Breast epithelium (tissue), 3 donors: ENCODE results near the gene BTBD6.

ENCODE experiments used
- CTCF ChIP-seq, 3 donors: fragments of 450-650 bp; IDR thresholded peaks; one replicate each; pipeline ENCODE4 v1.5.1; 2016 to 2017; ENCODE audit warnings: antibody characterized with exemption in 3 of 3, mild to moderate bottlenecking in 3 of 3, moderate library complexity in 3 of 3
- POLR2A ChIP-seq: fragments of 450-650 bp; IDR thresholded peaks from one replicate; pipeline ENCODE4 v1.6.1; 2016; ENCODE audit warnings: antibody characterized with exemption, mild to moderate bottlenecking, moderate library complexity
- POLR2AphosphoS5 ChIP-seq, 3 donors: sonication (generic); formaldehyde crosslinking; IDR thresholded peaks; one replicate each; pipeline ENCODE4 v1.6.1; 2017; ENCODE audit warnings: antibody characterized with exemption in 3 of 3

GRCh38 chr14:105292826-105293711, 44.7 kb downstream of the BTBD6 start:
- TF ChIP-seq CTCF (IDR thresholded peaks at IDR 0.05) (no peak), POLR2AphosphoS5 (IDR thresholded peaks at IDR 0.05) (no peak), POLR2A (no peak)
